NCI-H1694 (cell line): ENCODE results near the gene MRAS.
"Not testable (repeated sequence)": the region's sequence is repeated elsewhere in the genome, so short reads cannot be mapped to it uniquely, and the experiment has no call there.

Experiments
- DNase-seq: peaks from one replicate; lab custom pipeline; 2025; lab: John Stamatoyannopoulos, UW

Gene MRAS

GRCh38 chr3:138367326-138367850 lies 19.0 kb downstream of the MRAS start:
- DNase-seq, result no peak

- no peak for DNase-seq
Measured at GRCh38 chr3:138367911-138368310, 19.5 kb downstream of the MRAS start.

GRCh38 chr3:138369151-138369900 lies 20.9 kb downstream of the MRAS start:
- no peak for DNase-seq

GRCh38 chr3:138370321-138370720 lies 21.9 kb downstream of the MRAS start:
- DNase-seq, result no peak

- DNase-seq, result no peak
Measured at GRCh38 chr3:138371070-138371965, 22.9 kb downstream of the MRAS start.

GRCh38 chr3:138373087-138373735 lies 24.8 kb downstream of the MRAS start:
- no peak for DNase-seq

- no peak for DNase-seq
Measured at GRCh38 chr3:138373736-138374094, 25.3 kb downstream of the MRAS start.

- DNase-seq, result no peak
Measured at GRCh38 chr3:138374573-138375134, 26.3 kb downstream of the MRAS start.

- DNase-seq, result no peak
Measured at GRCh38 chr3:138375447-138375846, 27.1 kb downstream of the MRAS start.

GRCh38 chr3:138376663-138377062 lies 28.3 kb downstream of the MRAS start:
- DNase-seq, result no peak

- DNase-seq, result not testable (repeated sequence)
Measured at GRCh38 chr3:138377212-138377611, 28.8 kb downstream of the MRAS start.

- DNase-seq, result no peak
Measured at GRCh38 chr3:138377804-138378203, 29.4 kb downstream of the MRAS start.

- no peak for DNase-seq
Measured at GRCh38 chr3:138378331-138378730, 30.0 kb downstream of the MRAS start.

- no peak for DNase-seq
Measured at GRCh38 chr3:138378990-138379389, 30.6 kb downstream of the MRAS start.

GRCh38 chr3:138381413-138381901 lies 33.1 kb downstream of the MRAS start:
- DNase-seq, result no peak

- DNase-seq, result no peak
Measured at GRCh38 chr3:138381950-138382715, 33.8 kb downstream of the MRAS start.

- DNase-seq, result no peak
Measured at GRCh38 chr3:138383715-138384465, 35.5 kb downstream of the MRAS start.

GRCh38 chr3:138384531-138384930 lies 36.2 kb downstream of the MRAS start:
- DNase-seq, result no peak

GRCh38 chr3:138384976-138385375 lies 36.6 kb downstream of the MRAS start:
- DNase-seq, result no peak

- no peak for DNase-seq
Measured at GRCh38 chr3:138389144-138389601, 40.8 kb downstream of the MRAS start.
